Measurements from ENCODE around the gene TREH.
A peak's percentile ranks its signal among the peaks of the same experiment; 100 is the strongest.
"Not testable (repeated sequence)": the region's sequence is repeated elsewhere in the genome, so short reads cannot be mapped to it uniquely, and the experiment has no call there.

TREH gene

DNA sequence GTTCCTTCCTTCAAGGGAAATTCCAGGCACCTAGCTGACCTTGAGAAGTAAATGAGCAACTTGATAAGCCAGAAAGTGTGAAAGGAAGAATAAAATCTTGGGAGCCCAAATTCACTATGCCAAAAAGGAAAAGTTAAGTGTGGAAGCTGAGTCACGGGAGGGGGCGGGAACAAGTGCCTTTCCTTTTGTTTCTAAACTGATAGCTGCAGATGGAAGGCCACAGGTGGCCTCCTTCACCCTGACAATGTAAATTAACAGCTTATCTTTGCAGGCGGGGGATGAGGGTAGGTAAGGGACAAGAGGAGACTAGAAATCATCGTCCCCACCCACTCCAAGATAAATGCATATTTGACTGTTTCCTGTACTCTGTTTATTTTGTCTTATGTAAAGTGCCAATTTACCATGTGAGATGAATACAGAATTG lies 36.4 kb upstream of the TREH start:
- Histone ChIP-seq H3K9me3 (ENCODE audit: control insufficient read depth, low read length) (no peaks in the 10 kb centered on the region), H3K36me3 (ENCODE audit: control insufficient read depth, insufficient read depth, low read length) (no peaks in the 10 kb centered on the region)

DNA sequence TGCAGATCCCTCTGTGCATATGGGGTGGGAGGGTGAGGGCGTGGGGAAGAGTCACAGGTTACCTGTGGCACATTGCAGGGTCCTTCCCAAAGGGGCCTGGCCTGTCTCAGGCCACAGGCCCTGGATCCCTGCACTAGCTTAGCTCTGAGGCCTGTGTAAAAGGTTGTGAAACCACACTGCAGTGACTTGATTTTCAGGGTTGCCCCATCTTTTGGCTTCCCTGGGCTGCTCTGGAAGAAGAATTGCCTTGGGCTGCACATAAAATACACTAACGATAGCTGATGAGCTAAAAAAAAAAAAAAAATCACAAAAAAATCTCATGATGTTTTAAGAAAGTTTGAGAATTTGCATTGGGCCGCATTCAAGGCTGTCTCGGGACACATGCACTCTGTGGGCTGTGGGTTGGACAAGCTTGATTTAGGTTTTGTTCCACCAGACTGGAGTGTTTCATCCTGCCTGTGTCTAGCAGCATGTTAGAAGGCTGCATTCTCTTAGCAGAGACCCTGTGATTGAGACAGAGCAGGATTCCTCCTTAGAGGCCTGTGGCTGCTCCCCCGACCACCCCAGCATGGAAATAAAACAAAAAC lies 35.9 kb upstream of the TREH start:
- H3K27me3 ChIP-seq (replicated peaks; ENCODE audit: control insufficient read depth, insufficient read depth, low read length, poor library complexity, severe bottlenecking): no peaks in the 10 kb centered on the region
- H3K4me3 ChIP-seq (ENCODE audit: insufficient read depth, low read depth, low read length, poor library complexity, severe bottlenecking): no peak overlapping the region
- no peak overlapping the region for H3K27ac ChIP-seq (ENCODE audit: insufficient read depth, low read length, poor library complexity, severe bottlenecking)
- DNase-seq: no peak
- no peaks in the 10 kb centered on the region for H3K4me1 ChIP-seq (ENCODE audit: control insufficient read depth, insufficient read depth, low read length, poor library complexity, severe bottlenecking)
- no peaks in the 10 kb centered on the region for H3K36me3 ChIP-seq (ENCODE audit: control insufficient read depth, insufficient read depth, low read length)
- H3K9me3 ChIP-seq (ENCODE audit: control insufficient read depth, low read length): no peaks in the 10 kb centered on the region

More for the DNA sequence above, 36.4 kb upstream of the TREH start:
- Histone ChIP-seq H3K4me1 (ENCODE audit: control insufficient read depth, insufficient read depth, low read length, poor library complexity, severe bottlenecking) (no peaks in the 10 kb centered on the region), H3K4me3 (ENCODE audit: insufficient read depth, low read depth, low read length, poor library complexity, severe bottlenecking) (no peak overlapping the region), H3K27me3 (replicated peaks; ENCODE audit: control insufficient read depth, insufficient read depth, low read length, poor library complexity, severe bottlenecking) (no peaks in the 10 kb centered on the region), H3K27ac (ENCODE audit: insufficient read depth, low read length, poor library complexity, severe bottlenecking) (no peak overlapping the region)
- DNase-seq: no peak

DNA sequence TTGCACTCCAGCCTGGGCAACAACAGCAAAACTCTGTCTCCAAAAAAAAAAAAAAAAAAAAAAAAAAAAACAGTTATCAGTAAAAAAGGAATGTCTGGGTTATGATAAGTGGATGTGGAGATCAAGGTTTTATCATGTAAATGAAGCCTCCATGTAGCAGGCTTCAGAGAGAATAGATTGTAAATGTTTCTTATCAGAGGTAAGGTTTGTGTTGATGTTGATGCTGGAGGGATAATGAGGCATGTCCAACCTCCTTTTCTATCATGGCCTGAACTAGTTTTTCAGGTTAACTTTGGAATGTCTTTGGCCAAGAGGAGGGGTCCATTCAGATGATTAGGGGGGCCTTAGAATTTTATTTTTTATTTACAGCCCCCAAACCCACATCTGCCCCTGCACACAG lies 35.4 kb upstream of the TREH start:
- Histone ChIP-seq H3K4me1 (ENCODE audit: control insufficient read depth, insufficient read depth, low read length, poor library complexity, severe bottlenecking) (no peaks in the 10 kb centered on the region), H3K4me3 (ENCODE audit: insufficient read depth, low read depth, low read length, poor library complexity, severe bottlenecking) (no peak overlapping the region), H3K27me3 (replicated peaks; ENCODE audit: control insufficient read depth, insufficient read depth, low read length, poor library complexity, severe bottlenecking) (no peaks in the 10 kb centered on the region), H3K9me3 (ENCODE audit: control insufficient read depth, low read length) (no peaks in the 10 kb centered on the region), H3K36me3 (ENCODE audit: control insufficient read depth, insufficient read depth, low read length) (no peaks in the 10 kb centered on the region), H3K27ac (ENCODE audit: insufficient read depth, low read length, poor library complexity, severe bottlenecking) (no peak overlapping the region)
- DNase-seq: no peak

DNA sequence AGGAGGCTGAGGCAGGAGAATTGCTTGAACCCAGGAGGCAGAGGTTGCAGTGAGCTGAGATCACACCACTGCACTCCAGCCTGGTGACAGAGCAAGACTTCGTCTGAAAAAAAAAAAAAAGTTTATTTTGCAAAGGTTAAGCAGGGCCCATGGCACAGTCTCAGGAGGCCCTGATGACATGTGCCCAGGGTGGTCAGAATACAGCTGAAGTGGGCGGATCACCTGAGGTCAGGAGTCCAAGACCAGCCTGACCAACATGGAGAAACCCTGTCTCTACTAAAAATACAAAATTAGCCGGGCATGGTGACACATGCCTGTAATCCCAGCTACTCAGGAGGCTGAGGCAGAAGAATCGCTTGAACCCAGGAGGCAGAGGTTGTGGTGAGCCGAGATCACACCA lies 35.0 kb upstream of the TREH start:
- H3K27ac ChIP-seq (ENCODE audit: insufficient read depth, low read length, poor library complexity, severe bottlenecking); H3K27me3 ChIP-seq (replicated peaks; ENCODE audit: control insufficient read depth, insufficient read depth, low read length, poor library complexity, severe bottlenecking); H3K9me3 ChIP-seq (ENCODE audit: control insufficient read depth, low read length); H3K36me3 ChIP-seq (ENCODE audit: control insufficient read depth, insufficient read depth, low read length); H3K4me3 ChIP-seq (ENCODE audit: insufficient read depth, low read depth, low read length, poor library complexity, severe bottlenecking); DNase-seq; H3K4me1 ChIP-seq (ENCODE audit: control insufficient read depth, insufficient read depth, low read length, poor library complexity, severe bottlenecking): not testable (repeated sequence)

DNA sequence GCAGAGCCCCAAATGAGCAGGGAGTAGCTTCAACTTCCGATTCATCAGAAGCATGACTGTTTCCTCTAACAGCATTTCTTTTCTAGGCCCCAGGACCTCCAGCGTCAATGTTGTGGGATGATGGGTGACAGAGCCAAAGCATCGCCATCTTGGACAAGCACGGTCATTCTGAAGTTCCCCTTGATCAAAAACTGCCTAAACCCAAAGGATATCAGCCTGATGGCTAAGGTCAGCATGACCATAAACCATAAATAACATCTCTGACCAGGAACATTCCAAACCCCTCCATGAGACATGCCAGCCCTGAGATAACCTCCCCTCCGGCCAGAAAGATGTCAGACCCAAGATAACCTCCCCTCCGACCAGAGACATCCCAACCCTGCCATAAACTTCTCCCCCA lies 28.8 kb upstream of the TREH start:
- H3K36me3 ChIP-seq (ENCODE audit: control insufficient read depth, insufficient read depth, low read length): no peaks in the 10 kb centered on the region
- H3K4me1 ChIP-seq (ENCODE audit: control insufficient read depth, insufficient read depth, low read length, poor library complexity, severe bottlenecking): peaks cover 27% of the 10 kb centered on the region
- H3K4me3 ChIP-seq (ENCODE audit: insufficient read depth, low read depth, low read length, poor library complexity, severe bottlenecking): no peak overlapping the region
- no peak for DNase-seq
- H3K27me3 ChIP-seq (replicated peaks; ENCODE audit: control insufficient read depth, insufficient read depth, low read length, poor library complexity, severe bottlenecking): no peaks in the 10 kb centered on the region
- H3K27ac ChIP-seq (ENCODE audit: insufficient read depth, low read length, poor library complexity, severe bottlenecking): no peak overlapping the region
- no peaks in the 10 kb centered on the region for H3K9me3 ChIP-seq (ENCODE audit: control insufficient read depth, low read length)

DNA sequence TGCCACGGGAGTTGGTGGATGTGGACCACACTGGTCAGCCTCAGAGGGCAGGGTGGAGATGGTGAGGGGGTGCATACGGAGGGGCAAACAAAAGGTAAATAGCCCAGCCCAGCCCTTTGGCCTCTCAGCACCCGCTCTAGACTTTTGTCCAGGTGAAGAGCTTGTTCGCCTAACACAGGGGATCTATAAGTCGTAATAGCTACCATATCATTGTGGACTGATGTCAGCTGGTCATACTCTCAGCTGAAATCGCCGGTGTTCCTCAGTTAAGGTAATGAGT lies 27.0 kb upstream of the TREH start:
- H3K4me3 ChIP-seq (ENCODE audit: insufficient read depth, low read depth, low read length, poor library complexity, severe bottlenecking): no peak overlapping the region
- DNase-seq: no peak
- no peaks in the 10 kb centered on the region for H3K36me3 ChIP-seq (ENCODE audit: control insufficient read depth, insufficient read depth, low read length)
- peaks cover 27% of the 10 kb centered on the region for H3K4me1 ChIP-seq (ENCODE audit: control insufficient read depth, insufficient read depth, low read length, poor library complexity, severe bottlenecking)
- H3K9me3 ChIP-seq (ENCODE audit: control insufficient read depth, low read length): no peaks in the 10 kb centered on the region
- no peak overlapping the region for H3K27ac ChIP-seq (ENCODE audit: insufficient read depth, low read length, poor library complexity, severe bottlenecking)
- no peaks in the 10 kb centered on the region for H3K27me3 ChIP-seq (replicated peaks; ENCODE audit: control insufficient read depth, insufficient read depth, low read length, poor library complexity, severe bottlenecking)

DNA sequence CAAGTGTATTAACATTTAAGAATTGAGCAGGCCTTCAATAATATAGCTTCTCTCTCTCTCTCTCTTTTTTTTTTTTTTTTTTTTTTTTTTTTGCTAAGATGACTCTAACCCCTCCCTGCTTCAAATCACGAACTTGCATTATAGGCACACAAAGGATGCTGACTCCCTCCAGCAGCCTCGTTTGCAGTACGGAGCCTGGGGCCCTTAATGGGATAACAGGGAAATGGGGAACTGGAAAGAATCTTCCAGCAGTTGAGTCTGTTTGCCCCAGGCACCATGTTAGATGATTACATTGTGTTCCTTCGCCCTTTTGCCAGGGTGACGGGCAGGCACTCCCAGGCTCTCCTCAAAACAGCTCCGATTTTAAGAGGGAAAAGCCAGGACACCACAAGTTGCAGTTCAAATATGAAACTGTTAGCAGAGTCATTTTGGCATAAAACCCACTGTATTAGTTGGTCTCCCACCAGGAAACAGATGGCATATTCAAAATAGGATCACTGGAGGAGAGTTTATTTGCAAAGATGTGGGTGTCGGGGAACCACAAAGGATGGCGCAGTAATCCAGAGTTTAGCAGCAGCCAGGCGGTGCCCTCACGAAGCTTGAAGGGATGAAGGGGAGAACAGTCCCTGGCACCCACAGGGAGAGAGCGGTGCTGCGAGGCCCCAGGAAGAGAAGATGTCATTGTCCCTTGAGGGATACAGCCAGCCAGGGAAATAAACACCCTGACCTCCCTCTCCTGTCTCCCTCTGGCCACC lies 26.5 kb upstream of the TREH start:
- Histone ChIP-seq H3K4me1 (ENCODE audit: control insufficient read depth, insufficient read depth, low read length, poor library complexity, severe bottlenecking) (peaks cover 27% of the 10 kb centered on the region), H3K27me3 (replicated peaks; ENCODE audit: control insufficient read depth, insufficient read depth, low read length, poor library complexity, severe bottlenecking) (no peaks in the 10 kb centered on the region), H3K9me3 (ENCODE audit: control insufficient read depth, low read length) (no peaks in the 10 kb centered on the region), H3K4me3 (ENCODE audit: insufficient read depth, low read depth, low read length, poor library complexity, severe bottlenecking) (no peak overlapping the region), H3K36me3 (ENCODE audit: control insufficient read depth, insufficient read depth, low read length) (no peaks in the 10 kb centered on the region), H3K27ac (ENCODE audit: insufficient read depth, low read length, poor library complexity, severe bottlenecking) (no peak overlapping the region)
- DNase-seq: no peak

DNA sequence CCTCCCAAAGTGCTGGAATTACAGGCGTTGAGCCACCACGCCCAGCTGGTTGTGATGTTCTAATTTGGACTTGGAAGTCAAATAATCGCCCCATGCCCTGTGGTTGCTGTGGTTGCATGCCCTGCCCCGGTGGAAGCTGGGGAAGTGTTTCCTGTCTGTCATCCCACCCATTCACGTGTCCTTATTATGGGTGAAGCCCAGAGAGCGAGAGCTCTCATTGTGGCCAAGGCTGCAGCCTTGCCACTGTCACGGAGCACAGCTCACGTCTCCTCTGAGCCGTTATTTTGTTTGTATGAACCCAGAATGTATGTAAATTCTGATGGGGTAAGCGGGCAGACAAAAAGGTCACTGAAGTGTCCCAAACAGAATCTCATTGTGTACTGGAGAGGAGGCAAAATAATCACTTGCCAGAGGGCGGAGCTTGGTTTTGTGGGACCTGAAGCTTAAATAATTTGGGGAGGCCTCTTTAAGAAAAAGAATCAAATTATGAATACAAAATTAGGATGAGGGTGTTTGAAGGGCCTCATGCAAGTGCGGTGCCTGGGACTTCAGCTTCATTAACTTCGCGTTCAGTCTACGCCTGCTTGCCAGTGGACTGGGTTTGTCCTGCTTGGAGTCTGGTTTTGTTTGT lies 25.8 kb upstream of the TREH start:
- no peaks in the 10 kb centered on the region for H3K9me3 ChIP-seq (ENCODE audit: control insufficient read depth, low read length)
- H3K27me3 ChIP-seq (replicated peaks; ENCODE audit: control insufficient read depth, insufficient read depth, low read length, poor library complexity, severe bottlenecking): no peaks in the 10 kb centered on the region
- no peak overlapping the region for H3K27ac ChIP-seq (ENCODE audit: insufficient read depth, low read length, poor library complexity, severe bottlenecking)
- peak; percentile 23 to 50 (median 31) for DNase-seq
- H3K36me3 ChIP-seq (ENCODE audit: control insufficient read depth, insufficient read depth, low read length): no peaks in the 10 kb centered on the region
- no peak overlapping the region for H3K4me3 ChIP-seq (ENCODE audit: insufficient read depth, low read depth, low read length, poor library complexity, severe bottlenecking)
- H3K4me1 ChIP-seq (ENCODE audit: control insufficient read depth, insufficient read depth, low read length, poor library complexity, severe bottlenecking): peaks cover 29% of the 10 kb centered on the region

DNA sequence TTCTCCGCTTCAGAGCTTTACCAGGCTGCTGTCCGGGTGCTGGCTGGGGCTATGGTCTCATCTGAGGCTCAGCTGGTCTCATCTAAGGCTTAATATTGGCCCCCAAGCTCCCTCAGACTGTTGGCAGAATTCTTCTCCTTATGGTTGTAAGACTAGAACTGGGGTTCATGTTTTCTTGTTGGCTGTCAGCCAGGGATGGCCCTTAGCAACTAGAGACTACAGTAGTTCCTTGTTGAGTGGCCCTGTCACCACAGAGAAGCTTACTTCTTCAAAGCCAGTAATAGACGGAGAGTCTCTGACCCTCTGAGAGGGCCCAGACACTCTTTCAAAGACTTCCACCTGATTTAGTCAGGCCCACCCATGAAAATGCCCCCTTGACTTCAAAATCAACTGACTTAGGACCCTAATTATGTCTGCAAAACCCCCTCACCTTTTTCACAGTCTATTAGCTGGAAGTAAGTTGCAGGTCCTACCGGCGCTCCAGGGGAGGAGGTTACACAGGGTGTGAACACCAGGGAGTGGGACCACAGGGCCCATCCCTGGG lies 24.2 kb upstream of the TREH start:
- H3K27me3 ChIP-seq (replicated peaks; ENCODE audit: control insufficient read depth, insufficient read depth, low read length, poor library complexity, severe bottlenecking): no peaks in the 10 kb centered on the region
- no peak overlapping the region for H3K4me3 ChIP-seq (ENCODE audit: insufficient read depth, low read depth, low read length, poor library complexity, severe bottlenecking)
- H3K9me3 ChIP-seq (ENCODE audit: control insufficient read depth, low read length): no peaks in the 10 kb centered on the region
- H3K36me3 ChIP-seq (ENCODE audit: control insufficient read depth, insufficient read depth, low read length): no peaks in the 10 kb centered on the region
- no peak overlapping the region for H3K27ac ChIP-seq (ENCODE audit: insufficient read depth, low read length, poor library complexity, severe bottlenecking)
- peaks cover 35% of the 10 kb centered on the region for H3K4me1 ChIP-seq (ENCODE audit: control insufficient read depth, insufficient read depth, low read length, poor library complexity, severe bottlenecking)
- no peak for DNase-seq

DNA sequence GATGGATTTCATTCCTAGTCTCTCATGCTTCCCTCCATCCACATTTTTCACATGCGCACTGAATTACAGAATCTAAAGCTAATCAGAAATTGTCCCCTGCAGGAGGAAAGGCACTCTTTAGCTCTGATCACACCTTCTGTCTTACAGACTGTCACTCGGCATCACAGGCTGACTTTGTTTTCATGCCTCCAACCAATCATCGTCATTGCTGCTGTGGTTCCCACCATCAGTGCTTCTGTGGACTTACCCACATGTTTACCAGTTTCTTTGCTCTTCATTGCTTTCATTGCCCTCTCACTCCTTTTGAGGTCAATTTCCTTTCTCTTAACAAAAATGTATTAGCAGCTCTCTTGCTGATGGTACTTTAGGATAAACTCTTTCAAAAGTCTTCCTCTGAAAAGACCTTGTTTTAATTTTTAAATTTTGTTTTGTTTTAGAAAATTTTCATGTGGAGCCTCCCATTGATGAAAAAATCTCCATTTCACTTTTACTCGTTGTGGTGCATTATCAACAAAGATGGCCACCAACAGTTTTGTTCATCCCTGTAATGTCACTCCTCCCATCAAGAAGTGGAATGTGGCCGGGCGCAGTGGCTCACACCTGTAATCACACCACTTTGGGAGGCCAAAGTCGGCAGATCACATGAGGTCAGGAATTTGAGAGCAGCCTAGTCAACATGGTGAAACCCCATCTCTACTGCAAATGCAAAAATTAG lies 20.2 kb upstream of the TREH start:
- Histone ChIP-seq H3K9me3 (ENCODE audit: control insufficient read depth, low read length) (no peaks in the 10 kb centered on the region), H3K27ac (ENCODE audit: insufficient read depth, low read length, poor library complexity, severe bottlenecking) (peak overlapping the region; percentile 11), H3K27me3 (replicated peaks; ENCODE audit: control insufficient read depth, insufficient read depth, low read length, poor library complexity, severe bottlenecking) (no peaks in the 10 kb centered on the region), H3K4me3 (ENCODE audit: insufficient read depth, low read depth, low read length, poor library complexity, severe bottlenecking) (no peak overlapping the region), H3K4me1 (ENCODE audit: control insufficient read depth, insufficient read depth, low read length, poor library complexity, severe bottlenecking) (peaks cover 36% of the 10 kb centered on the region), H3K36me3 (ENCODE audit: control insufficient read depth, insufficient read depth, low read length) (no peaks in the 10 kb centered on the region)
- peak; percentile 57 to 65 (median 60) for DNase-seq
